ENCODE measurements around the gene EPB41L2.

EPB41L2 gene

DNA sequence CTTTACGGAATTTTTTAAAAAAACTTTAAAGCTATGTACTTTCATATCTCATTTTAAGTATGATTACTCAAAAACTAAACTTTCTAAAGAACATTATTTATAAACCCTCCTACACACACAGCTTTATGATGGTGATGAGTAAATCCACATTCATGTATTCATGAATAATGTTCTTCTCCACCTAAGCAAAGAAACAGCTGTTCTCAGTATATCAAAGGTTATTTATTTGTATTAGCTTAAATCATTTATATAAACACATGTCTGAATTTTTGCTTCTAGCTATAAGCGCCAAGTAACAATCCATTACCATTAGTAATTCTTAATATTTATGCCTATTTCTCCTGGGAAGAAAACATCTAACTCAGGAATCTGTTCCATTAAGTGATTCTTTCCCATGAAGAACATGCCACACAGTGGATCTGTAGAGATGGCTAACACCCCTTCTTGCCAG lies 172.5 kb downstream of the EPB41L2 start:
- no peak for DNase-seq (ENCODE audit: low spot score)
- TF ChIP-seq, protein P1, sequence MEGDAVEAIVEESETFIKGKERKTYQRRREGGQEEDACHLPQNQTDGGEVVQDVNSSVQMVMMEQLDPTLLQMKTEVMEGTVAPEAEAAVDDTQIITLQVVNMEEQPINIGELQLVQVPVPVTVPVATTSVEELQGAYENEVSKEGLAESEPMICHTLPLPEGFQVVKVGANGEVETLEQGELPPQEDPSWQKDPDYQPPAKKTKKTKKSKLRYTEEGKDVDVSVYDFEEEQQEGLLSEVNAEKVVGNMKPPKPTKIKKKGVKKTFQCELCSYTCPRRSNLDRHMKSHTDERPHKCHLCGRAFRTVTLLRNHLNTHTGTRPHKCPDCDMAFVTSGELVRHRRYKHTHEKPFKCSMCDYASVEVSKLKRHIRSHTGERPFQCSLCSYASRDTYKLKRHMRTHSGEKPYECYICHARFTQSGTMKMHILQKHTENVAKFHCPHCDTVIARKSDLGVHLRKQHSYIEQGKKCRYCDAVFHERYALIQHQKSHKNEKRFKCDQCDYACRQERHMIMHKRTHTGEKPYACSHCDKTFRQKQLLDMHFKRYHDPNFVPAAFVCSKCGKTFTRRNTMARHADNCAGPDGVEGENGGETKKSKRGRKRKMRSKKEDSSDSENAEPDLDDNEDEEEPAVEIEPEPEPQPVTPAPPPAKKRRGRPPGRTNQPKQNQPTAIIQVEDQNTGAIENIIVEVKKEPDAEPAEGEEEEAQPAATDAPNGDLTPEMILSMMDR (IDR thresholded peaks at IDR 0.05; ENCODE audit: extremely low read depth, missing control alignments), result no peak

DNA sequence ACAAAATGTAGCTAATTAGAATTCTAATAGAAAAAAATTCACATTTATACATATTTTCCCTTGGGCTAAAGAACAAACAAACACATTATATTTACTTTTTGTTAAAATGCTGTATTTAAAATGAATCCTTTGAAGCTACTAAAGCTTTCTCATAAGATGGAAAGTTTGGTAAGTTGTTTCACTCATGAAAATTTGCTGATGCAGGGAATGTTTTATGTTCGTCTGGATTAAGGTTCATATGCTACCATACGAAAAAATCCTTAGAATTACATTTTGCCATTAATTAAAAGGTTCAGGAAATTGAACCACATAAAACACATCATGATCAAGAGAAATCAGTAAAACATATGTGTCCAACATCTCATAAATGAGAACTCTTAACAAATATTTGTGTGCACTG lies 173.6 kb downstream of the EPB41L2 start:
- TF ChIP-seq, protein P1 (IDR thresholded peaks at IDR 0.05; ENCODE audit: extremely low read depth, missing control alignments), result no peak
- DNase-seq (ENCODE audit: low spot score), result no peak

DNA sequence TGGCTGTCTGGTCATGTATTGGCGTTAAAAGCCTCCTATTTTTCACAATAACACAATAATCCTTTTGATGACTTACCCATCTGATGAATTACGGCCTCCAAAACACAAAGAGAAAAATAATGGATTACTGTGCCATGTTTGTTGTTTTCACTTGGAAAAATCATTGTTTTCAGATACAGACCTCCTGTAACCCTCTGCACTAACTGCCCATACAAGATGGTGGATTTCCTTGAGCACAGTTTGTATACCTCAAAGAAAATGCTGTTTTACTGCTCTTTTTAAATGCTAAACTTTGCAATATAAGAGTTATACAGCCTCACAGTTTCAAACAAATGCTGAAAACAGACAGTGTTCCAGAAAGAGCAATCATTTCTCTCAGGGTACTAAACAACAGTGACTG lies 174.8 kb downstream of the EPB41L2 start:
- TF ChIP-seq, protein P1 (IDR thresholded peaks at IDR 0.05; ENCODE audit: extremely low read depth, missing control alignments), result no peak
- DNase-seq (ENCODE audit: low spot score), result no peak

DNA sequence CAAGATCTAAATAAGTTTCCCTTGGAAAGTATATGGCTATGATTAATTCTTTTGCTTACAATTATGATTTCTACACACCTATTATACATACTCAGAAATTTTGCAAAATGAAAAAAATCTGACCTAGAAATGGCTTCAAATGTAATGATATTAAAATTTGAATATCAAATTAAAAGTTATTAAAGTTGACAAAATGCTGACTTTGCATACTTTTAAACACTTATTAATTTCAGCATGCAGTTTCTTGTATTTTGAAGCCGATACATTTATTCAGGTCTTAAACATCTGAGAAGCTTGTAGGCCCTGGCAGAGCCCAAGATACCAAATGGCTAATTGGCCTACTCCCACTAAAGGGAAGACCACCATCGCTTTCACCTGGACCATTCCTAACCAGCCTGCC lies 176.1 kb downstream of the EPB41L2 start:
- no peak for DNase-seq (ENCODE audit: low spot score)
- TF ChIP-seq, protein P1 (IDR thresholded peaks at IDR 0.05; ENCODE audit: extremely low read depth, missing control alignments), result no peak

DNA sequence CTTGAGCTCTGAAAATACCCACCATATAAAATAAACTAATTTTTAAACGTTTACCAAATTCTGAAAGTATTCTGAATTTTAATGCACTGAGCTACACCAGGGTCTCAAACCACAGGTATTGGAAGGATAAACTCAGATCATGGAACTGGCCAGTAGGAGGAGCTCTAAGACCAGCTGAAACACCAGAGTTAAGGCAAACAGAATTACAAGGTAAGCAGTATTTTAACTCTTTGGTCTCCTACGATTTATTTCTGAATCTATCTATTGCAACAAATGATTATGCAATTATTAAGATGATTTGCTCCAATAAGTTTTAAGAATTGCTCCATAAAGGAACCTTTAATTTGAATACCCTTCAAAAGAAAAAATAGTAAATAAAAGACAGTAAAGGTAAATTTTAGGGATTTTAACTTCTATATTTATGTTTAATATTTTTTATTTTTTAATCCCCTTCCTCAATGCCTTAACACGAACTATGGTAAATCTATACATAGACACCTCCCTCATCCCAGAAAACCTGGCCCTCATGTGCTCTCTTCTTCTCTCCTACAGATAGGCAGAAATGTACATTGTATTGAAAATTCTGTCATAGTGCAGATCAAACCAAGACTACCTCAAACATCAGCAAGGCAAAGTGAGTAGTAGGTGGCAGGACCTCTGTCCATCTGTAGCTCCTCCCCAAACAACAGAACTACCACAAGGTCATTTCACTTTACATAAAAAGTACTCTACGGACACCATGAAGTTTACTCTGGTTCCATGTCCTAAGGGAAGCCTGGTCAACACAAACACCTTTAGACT lies 177.5 kb downstream of the EPB41L2 start:
- peak; percentile 50 for DNase-seq (ENCODE audit: low spot score)
- TF ChIP-seq, protein P1 (IDR thresholded peaks at IDR 0.05; ENCODE audit: extremely low read depth, missing control alignments), result peak; percentile 64

DNA sequence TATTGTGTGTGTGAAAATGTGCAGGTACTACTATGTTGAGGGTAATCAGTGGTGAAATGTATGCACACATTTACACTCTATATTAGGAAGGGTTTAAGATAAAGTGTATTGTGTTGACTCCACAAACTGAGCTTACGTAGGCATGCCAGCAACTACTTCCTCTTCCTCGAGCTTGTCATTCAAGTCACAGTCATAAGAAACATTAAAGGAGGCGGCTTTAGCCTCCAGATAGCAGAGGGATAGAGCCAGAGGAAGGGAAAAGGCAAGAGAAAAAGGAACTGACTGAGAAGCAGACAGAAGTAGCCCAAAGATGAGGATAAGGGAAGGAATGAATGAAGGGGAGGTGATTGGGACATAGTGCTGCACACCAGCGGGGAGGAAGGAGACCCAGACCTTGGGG lies 180.7 kb downstream of the EPB41L2 start:
- TF ChIP-seq, protein P1 (IDR thresholded peaks at IDR 0.05; ENCODE audit: extremely low read depth, missing control alignments), result no peak
- no peak for DNase-seq (ENCODE audit: low spot score)

DNA sequence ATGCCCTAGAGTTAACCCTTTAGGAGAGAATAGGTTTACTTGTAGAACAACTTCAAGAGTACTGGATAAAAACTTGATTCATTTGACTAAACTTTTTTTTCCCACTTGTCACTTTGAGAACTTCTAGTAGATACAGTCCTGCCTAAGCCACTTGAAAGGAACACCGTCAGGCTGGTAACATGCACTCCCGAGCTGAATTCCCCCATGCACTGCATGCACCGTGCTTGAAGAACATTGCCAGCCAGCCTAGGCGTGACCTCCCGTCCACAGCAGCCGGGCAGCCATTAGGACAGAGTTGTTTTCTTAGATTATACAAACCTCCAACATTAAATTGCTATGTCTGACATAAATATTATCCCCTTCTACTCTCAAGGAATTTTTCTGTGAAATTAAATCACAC lies 183.2 kb downstream of the EPB41L2 start:
- no peak for DNase-seq (ENCODE audit: low spot score)
- TF ChIP-seq, protein P1 (IDR thresholded peaks at IDR 0.05; ENCODE audit: extremely low read depth, missing control alignments), result no peak

All from GM20000 (cell line).